Astrocyte of the cerebellum (primary cell): ENCODE results near the gene SDSL.
A peak's percentile ranks its signal among the peaks of the same experiment; 100 is the strongest.

Source experiments
- DNase-seq: peaks from one replicate; pipeline ENCODE4 v3.0.0-alpha.2; 2011; ENCODE audit warnings: low read depth
- H3K4me3 ChIP-seq: 2 replicates; pipeline ENCODE4 v1.5.1; 2011; ENCODE audit warnings: mild to moderate bottlenecking, low read depth, low read length, moderate library complexity
- CTCF ChIP-seq: IDR thresholded peaks from 2 replicates; pipeline ENCODE4 v1.5.1; 2012; ENCODE audit warnings: low read length, low read depth, moderate library complexity, mild to moderate bottlenecking; ENCODE audit errors: missing control alignments
- in situ Hi-C: cut with HindIII; loops from 2 replicates; pipeline ENCODE4 v1.10.0; 2017; ENCODE audit warnings: low sequenced_read_pairs

The SDSL gene

GRCh38 chr12:113478351-113479011, 56.3 kb downstream of the SDSL start:
- H3K4me3 ChIP-seq: no peak overlapping the region
- in situ Hi-C loops: no loop called here
- TF ChIP-seq CTCF: no peak
- DNase-seq: no peak

- DNase-seq: no peak
- no peak overlapping the region for H3K4me3 ChIP-seq
- in situ Hi-C loops: no loop called here
- no peak for TF ChIP-seq CTCF
Observed at GRCh38 chr12:113479216-113479589, 57.0 kb downstream of the SDSL start.

GRCh38 chr12:113479590-113480335, 57.6 kb downstream of the SDSL start:
- no peak overlapping the region for H3K4me3 ChIP-seq
- peak; percentile 6 for DNase-seq
- no peak for TF ChIP-seq CTCF
- in situ Hi-C loops: no loop called here

GRCh38 chr12:113480336-113480971, 58.3 kb downstream of the SDSL start:
- in situ Hi-C loops: no loop called here
- H3K4me3 ChIP-seq: no peak overlapping the region
- no peak for TF ChIP-seq CTCF
- DNase-seq: no peak

GRCh38 chr12:113482334-113482733, 60.2 kb downstream of the SDSL start:
- no peak overlapping the region for H3K4me3 ChIP-seq
- TF ChIP-seq CTCF: no peak
- in situ Hi-C loops: no loop called here
- DNase-seq: no peak

GRCh38 chr12:113485330-113485729, 63.1 kb downstream of the SDSL start:
- H3K4me3 ChIP-seq: no peak overlapping the region
- no peak for TF ChIP-seq CTCF
- no peak for DNase-seq
- in situ Hi-C loops: no loop called here
